GM12874 (cell line): ENCODE results near the gene TMEM86B.

Source experiments
- TF ChIP-seq, protein P1 (sequence below): IDR thresholded peaks from 2 replicates; pipeline ENCODE4 v1.5.1; 2011; ENCODE audit warnings: low read depth, mild to moderate bottlenecking, control low read depth, low read length, moderate library complexity; ENCODE audit not compliant: insufficient read depth

TMEM86B gene

DNA sequence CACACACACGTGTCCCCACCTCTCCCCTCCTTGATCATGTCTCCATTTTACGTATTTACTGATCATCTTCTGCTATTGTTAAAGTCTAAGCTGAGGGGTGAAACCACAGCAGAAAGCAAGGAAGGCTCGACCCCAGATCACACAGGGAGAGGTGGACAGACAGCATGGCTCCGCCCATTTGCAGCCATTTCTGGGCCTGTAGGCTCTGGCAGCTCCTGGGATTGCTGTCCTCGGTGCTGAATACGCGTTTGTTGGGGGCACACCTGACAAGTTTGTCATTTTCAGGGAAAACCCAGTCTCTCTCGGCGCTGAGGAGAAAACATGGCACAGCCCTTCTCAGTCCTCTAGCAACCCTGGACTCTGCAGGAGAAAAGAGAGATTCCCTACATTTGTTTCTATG is 8.0 kb downstream of the TMEM86B start:
- TF ChIP-seq, protein P1, sequence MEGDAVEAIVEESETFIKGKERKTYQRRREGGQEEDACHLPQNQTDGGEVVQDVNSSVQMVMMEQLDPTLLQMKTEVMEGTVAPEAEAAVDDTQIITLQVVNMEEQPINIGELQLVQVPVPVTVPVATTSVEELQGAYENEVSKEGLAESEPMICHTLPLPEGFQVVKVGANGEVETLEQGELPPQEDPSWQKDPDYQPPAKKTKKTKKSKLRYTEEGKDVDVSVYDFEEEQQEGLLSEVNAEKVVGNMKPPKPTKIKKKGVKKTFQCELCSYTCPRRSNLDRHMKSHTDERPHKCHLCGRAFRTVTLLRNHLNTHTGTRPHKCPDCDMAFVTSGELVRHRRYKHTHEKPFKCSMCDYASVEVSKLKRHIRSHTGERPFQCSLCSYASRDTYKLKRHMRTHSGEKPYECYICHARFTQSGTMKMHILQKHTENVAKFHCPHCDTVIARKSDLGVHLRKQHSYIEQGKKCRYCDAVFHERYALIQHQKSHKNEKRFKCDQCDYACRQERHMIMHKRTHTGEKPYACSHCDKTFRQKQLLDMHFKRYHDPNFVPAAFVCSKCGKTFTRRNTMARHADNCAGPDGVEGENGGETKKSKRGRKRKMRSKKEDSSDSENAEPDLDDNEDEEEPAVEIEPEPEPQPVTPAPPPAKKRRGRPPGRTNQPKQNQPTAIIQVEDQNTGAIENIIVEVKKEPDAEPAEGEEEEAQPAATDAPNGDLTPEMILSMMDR, result no peak

- TF ChIP-seq, protein P1, result no peak
Measured at GRCh38 chr19:55216461-55217198, 11.9 kb downstream of the TMEM86B start.

DNA sequence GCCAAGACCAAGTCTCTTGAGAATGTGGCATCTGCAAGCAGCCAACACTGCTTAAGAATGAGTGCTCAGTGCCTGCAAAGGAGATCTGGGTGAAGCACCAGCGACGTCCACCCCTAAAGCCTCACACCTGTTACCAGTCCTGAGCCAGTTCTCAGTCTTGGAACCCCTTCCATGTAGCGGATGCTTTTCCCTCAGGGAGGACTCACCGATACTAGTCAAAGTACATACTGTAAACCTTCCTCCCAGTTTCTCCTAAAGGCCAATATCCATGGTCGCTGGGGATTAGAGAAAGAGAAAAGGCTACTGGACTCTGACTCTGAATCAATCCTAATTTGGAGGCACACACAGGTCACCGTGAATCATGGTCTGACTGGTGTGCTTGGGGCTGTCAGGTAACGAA is 15.0 kb downstream of the TMEM86B start:
- TF ChIP-seq, protein P1, result no peak

DNA sequence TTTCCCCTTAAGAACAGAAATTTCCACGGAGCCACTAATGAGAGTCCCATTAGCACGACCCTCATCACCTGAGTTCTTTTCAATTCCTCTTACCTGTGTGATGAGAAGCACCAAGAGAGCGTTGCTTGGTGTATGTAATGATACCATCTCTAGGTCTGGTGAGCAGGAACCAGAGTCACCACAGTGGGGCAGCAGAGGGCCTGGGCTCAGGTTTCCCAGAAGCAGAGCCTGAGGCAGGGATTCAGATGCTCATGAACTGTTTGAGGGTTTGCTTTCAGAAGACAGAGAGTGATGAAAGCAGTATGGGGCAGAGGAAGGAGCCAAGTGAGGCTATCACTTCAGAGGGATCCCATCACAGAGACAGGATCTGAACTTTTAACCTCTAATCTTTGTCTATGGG is 16.1 kb downstream of the TMEM86B start:
- TF ChIP-seq, protein P1, result peak; percentile 49

DNA sequence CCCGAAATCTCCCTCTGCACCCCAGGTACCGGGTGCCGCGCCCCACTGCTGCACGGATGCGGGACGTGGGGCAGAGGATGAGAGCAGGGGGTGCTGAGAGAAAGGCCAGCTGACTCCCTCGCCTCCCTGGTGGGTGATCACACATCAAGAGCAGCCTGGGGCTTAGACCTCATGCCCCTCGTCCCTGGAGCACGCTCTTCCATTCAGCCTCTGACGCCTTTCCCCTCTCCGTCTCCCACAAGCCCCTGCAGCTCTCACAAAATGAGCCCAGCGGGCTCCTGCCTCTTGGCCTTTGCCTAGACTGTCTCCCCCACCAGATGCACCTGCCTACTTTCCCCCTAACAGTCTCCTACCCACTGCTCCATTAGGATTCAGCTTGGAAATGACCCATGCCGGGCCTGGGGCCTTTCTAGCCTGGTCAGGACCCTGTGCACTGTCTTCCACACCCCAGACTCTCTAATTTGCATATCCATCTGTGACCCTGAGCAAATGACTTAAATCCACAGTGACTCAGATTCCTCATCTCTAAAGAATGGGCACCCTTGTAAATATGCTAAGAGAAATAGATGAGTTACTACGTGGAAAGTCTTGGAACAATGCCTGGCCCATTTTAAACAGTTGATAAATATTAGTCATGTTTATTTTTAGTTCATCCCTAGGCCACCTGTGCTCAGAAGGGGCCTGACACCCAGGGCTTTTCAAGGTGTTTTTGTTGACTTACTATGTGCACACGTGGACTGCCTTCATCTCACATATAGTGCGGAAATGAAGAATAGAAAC is 18.7 kb downstream of the TMEM86B start:
- TF ChIP-seq, protein P1, result no peak

DNA sequence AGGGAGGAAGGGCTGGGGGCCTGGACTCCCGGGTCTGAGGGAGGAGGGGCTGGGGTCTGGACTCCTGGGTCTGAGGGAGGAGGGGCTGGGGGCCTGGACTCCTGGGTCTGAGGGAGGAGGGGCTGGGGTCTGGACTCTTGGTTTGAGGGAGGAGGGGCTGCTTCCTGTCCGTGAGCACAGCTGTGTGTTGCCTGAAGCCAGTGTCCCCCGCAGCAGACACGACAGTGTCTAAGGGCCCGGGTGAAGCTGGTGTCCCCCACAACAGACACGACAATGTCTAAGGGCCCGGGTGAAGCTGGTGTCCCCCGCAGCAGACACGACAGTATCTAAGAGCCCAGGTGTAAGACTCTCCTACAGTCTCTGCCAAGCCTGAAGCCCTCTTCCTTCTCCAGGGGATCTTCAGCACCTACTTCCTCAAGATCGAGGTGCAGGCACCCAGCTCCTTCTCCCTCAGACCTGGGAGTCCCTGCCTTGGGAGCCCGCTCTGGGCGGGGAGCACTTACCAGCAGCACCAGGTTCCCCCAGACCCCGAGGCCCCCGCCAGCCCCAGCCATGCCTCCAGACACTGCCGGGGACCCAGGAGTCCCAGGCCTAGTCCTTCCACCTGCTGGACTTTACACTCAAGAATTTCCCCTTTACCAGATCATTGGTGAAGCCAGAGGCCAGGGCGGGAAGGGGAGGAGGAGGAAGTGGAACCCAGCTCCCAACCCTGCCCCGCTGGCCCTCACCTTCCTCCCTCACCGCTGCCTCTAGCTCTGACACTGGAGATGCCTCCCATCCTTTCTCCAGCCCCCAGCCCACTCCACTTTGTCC is 19.5 kb downstream of the TMEM86B start, which contains the start of gene PTPRH:
Gene PTPRH (minus strand): TSS at position 622 of the 813 bp plus-strand sequence. CDS start 68 bp downstream, at position 554.
- TF ChIP-seq, protein P1, result no peak
